Body of pancreas (tissue), 4 donors: Measurements from ENCODE around the gene HBQ1.

Source experiments
- POLR2A ChIP-seq, 3 donors: fragments of 450-650 bp; IDR thresholded peaks; one replicate each; pipeline ENCODE4 v1.6.1; 2016; ENCODE audit warnings: antibody characterized with exemption in 3 of 3, mild to moderate bottlenecking in 2 of 3
- TF ChIP-seq, protein P1 (sequence below), 7 experiments: fragments of 450-650 bp in 4 of 7; fragments of 200-600 bp in 3 of 7; sonication (generic) in 3 of 7; IDR thresholded peaks; one replicate each; pipeline ENCODE4 v1.5.1; 2016 to 2019; ENCODE audit warnings: antibody characterized with exemption in 7 of 7

DNA sequence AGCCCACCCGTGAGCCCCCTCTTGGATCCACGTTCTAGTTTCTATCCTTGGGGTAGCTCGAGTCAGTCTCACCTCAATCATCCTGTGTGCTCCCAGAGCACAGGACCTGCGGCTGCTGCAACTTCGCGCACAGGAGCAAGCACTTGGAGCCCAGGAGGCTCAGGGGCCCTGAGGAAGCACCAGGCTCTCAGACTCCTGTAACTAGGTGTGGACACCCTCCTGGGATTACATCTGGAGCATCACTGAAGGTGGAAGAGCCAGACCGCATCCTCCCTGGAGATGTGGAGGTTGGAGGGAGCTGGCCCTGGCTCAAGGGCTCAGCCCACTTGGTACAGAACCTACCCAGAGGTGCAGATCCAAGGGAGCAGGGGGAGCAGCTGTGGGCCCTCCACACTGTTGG is 2.7 kb downstream of the HBQ1 start:
- TF ChIP-seq, protein P1, sequence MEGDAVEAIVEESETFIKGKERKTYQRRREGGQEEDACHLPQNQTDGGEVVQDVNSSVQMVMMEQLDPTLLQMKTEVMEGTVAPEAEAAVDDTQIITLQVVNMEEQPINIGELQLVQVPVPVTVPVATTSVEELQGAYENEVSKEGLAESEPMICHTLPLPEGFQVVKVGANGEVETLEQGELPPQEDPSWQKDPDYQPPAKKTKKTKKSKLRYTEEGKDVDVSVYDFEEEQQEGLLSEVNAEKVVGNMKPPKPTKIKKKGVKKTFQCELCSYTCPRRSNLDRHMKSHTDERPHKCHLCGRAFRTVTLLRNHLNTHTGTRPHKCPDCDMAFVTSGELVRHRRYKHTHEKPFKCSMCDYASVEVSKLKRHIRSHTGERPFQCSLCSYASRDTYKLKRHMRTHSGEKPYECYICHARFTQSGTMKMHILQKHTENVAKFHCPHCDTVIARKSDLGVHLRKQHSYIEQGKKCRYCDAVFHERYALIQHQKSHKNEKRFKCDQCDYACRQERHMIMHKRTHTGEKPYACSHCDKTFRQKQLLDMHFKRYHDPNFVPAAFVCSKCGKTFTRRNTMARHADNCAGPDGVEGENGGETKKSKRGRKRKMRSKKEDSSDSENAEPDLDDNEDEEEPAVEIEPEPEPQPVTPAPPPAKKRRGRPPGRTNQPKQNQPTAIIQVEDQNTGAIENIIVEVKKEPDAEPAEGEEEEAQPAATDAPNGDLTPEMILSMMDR (IDR thresholded peaks at IDR 0.05), result no peak
- no peak for TF ChIP-seq POLR2A (IDR thresholded peaks at IDR 0.05)
